ENCODE measurements around the gene STK38L.

STK38L gene

GRCh38 chr12:27284021-27284420 lies 39.9 kb downstream of the STK38L start:
- H3K4me3 ChIP-seq (ENCODE audit: low read depth, low read length), result no peak overlapping the region
- no peak for DNase-seq (ENCODE audit: low read depth)
- no peak for TF ChIP-seq CTCF (IDR thresholded peaks at IDR 0.05; ENCODE audit: insufficient read depth, low read depth, low read length, missing control alignments)

- TF ChIP-seq CTCF (IDR thresholded peaks at IDR 0.05; ENCODE audit: insufficient read depth, low read depth, low read length, missing control alignments), result no peak
- DNase-seq (ENCODE audit: low read depth), result peak; percentile 75
- H3K4me3 ChIP-seq (ENCODE audit: low read depth, low read length), result no peak overlapping the region; the same call in 1 of the 2 replicates
Measured at GRCh38 chr12:27284751-27285150, 40.7 kb downstream of the STK38L start.

- DNase-seq (ENCODE audit: low read depth), result no peak
- no peak overlapping the region for H3K4me3 ChIP-seq (ENCODE audit: low read depth, low read length)
- TF ChIP-seq CTCF (IDR thresholded peaks at IDR 0.05; ENCODE audit: insufficient read depth, low read depth, low read length, missing control alignments), result no peak
Measured at GRCh38 chr12:27285403-27285802, 41.3 kb downstream of the STK38L start.

- no peak overlapping the region for H3K4me3 ChIP-seq (ENCODE audit: low read depth, low read length)
- DNase-seq (ENCODE audit: low read depth), result peak; percentile 29
- no peak for TF ChIP-seq CTCF (IDR thresholded peaks at IDR 0.05; ENCODE audit: insufficient read depth, low read depth, low read length, missing control alignments)
Measured at GRCh38 chr12:27289414-27289813, 45.3 kb downstream of the STK38L start.

- no peak for TF ChIP-seq CTCF (IDR thresholded peaks at IDR 0.05; ENCODE audit: insufficient read depth, low read depth, low read length, missing control alignments)
- DNase-seq (ENCODE audit: low read depth), result no peak
Measured at GRCh38 chr12:27290501-27291168, 46.5 kb downstream of the STK38L start.

GRCh38 chr12:27291862-27292261 lies 47.8 kb downstream of the STK38L start:
- H3K4me3 ChIP-seq (ENCODE audit: low read depth, low read length), result no peak overlapping the region
- TF ChIP-seq CTCF (IDR thresholded peaks at IDR 0.05; ENCODE audit: insufficient read depth, low read depth, low read length, missing control alignments), result no peak
- DNase-seq (ENCODE audit: low read depth), result no peak

More at GRCh38 chr12:27290501-27291168, 46.5 kb downstream of the STK38L start:
- H3K4me3 ChIP-seq (ENCODE audit: low read depth, low read length), result no peak overlapping the region

- TF ChIP-seq CTCF (IDR thresholded peaks at IDR 0.05; ENCODE audit: insufficient read depth, low read depth, low read length, missing control alignments), result no peak
- no peak for DNase-seq (ENCODE audit: low read depth)
- no peak overlapping the region for H3K4me3 ChIP-seq (ENCODE audit: low read depth, low read length)
Measured at GRCh38 chr12:27292718-27293117, 48.6 kb downstream of the STK38L start.

Measured in GM12865 (cell line).